AG04449 (cell line): Measurements from ENCODE around the gene UPB1.
"Not testable (repeated sequence)": the region's sequence is repeated elsewhere in the genome, so short reads cannot be mapped to it uniquely, and the experiment has no call there.

Experiments used
- CTCF ChIA-PET: fragments of 350-600 bp; formaldehyde crosslinking; extraction: SDS; loops from one replicate; lab custom pipeline; 2021; ENCODE audit warnings: antibody characterized with exemption; lab: Yijun Ruan, JAX
- POLR2A ChIA-PET: fragments of 400-600, 350-600 bp; formaldehyde crosslinking; extraction: SDS; loops from one replicate; lab custom pipeline; 2020; ENCODE audit warnings: antibody characterized with exemption, inconsistent platforms; lab: Yijun Ruan, JAX
- DNase-seq: peaks from one replicate; pipeline ENCODE4 v3.0.0-alpha.2; 2010; ENCODE audit warnings: low read depth, low spot score
- H3K4me3 ChIP-seq: 2 replicates; pipeline ENCODE4 v1.5.1; 2011; ENCODE audit warnings: low read depth, mild to moderate bottlenecking, control low read depth, low read length
- TF ChIP-seq, protein P1 (sequence below): IDR thresholded peaks from one replicate; pipeline ENCODE4 v1.5.1; 2011; ENCODE audit warnings: mild to moderate bottlenecking, moderate library complexity, low read length, control low read depth, inconsistent platforms; ENCODE audit not compliant: insufficient read depth; ENCODE audit errors: missing control alignments

Gene UPB1

GRCh38 chr22:24521791-24522245, 26.7 kb downstream of the UPB1 start:
- H3K4me3 ChIP-seq = no peak overlapping the region
- CTCF ChIA-PET = interaction anchor here (0.6 to 7.9 kb wide), 25 partner anchors 9 to 233 kb away, joined by 3 to 122 read pairs (median 4); partner anchors contain the start of gene ADORA2A
- POLR2A ChIA-PET = no interaction called here
- TF ChIP-seq, protein P1, sequence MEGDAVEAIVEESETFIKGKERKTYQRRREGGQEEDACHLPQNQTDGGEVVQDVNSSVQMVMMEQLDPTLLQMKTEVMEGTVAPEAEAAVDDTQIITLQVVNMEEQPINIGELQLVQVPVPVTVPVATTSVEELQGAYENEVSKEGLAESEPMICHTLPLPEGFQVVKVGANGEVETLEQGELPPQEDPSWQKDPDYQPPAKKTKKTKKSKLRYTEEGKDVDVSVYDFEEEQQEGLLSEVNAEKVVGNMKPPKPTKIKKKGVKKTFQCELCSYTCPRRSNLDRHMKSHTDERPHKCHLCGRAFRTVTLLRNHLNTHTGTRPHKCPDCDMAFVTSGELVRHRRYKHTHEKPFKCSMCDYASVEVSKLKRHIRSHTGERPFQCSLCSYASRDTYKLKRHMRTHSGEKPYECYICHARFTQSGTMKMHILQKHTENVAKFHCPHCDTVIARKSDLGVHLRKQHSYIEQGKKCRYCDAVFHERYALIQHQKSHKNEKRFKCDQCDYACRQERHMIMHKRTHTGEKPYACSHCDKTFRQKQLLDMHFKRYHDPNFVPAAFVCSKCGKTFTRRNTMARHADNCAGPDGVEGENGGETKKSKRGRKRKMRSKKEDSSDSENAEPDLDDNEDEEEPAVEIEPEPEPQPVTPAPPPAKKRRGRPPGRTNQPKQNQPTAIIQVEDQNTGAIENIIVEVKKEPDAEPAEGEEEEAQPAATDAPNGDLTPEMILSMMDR = peak; percentile 32
- DNase-seq = no peak

- DNase-seq = peak; percentile 55
- POLR2A ChIA-PET = no interaction called here
- TF ChIP-seq, protein P1 = no peak
- CTCF ChIA-PET = interaction anchor here (0.7 to 7.9 kb wide), 10 partner anchors 9 to 200 kb away, joined by 3 to 122 read pairs (median 4); partner anchors contain the start of gene ADORA2A
- no peak overlapping the region for H3K4me3 ChIP-seq
Measured at GRCh38 chr22:24523873-24524272, 28.7 kb downstream of the UPB1 start.

DNA sequence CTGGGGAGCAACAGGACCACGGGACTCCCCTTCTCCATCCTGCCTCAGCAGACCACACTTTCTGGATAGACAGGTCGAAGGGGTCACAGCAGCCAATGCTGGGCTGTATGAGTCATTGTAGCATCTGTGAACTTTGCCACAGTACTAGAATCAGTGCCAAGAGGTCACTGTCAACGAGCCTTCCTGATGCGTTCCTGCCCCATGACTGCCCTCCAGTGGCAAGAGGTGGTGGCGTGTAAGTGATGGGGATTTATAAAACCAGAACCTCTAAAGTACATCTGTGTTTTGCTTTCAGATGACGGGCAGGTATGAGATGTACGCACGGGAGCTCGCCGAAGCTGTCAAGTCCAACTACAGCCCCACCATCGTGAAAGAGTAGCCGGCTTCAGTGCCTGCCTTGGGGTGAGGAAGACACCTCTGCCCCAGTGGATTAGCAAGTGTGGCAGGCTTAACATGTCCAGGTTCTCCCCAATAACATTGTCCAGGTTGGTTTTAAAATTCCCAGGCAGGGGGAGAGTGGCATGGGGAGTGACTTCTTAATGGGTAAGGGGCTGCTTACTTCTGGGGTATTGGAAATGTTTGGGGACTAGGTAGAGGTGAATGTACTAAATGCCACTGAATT, 30.4 kb downstream of the UPB1 start:
- DNase-seq = no peak
- no peak overlapping the region for H3K4me3 ChIP-seq
- CTCF ChIA-PET = interaction anchor here (0.6 to 7.9 kb wide), 30 partner anchors 8 to 334 kb away, joined by 3 to 122 read pairs (median 4); no protein-coding TSS in a partner anchor
- TF ChIP-seq, protein P1 = peak; percentile 89
- POLR2A ChIA-PET = interaction anchor here (0.6 kb wide), 1 partner anchor 1386 kb away, joined by 3 read pairs; no protein-coding TSS in a partner anchor

DNA sequence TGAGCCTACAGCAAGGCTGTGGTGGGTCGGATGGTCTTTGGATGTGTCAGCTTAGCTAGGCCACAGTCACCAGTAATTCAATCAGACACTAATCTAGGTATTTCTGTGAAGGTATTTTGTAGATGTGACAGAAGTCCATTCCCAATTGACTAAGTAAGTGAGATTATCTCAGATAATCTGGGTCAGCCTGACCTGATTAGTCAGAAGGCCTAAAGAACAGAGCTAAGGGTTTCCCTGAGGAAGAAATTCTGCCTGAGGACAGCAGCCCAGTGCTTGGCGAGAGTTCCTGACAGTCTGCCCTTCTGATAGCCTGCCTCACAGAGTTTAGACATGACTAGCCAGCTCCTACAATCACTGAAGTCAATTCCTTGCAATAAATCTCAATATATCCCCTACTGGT, 31.1 kb downstream of the UPB1 start:
- no peak for DNase-seq
- ChIA-PET CTCF (interaction anchor here (0.6 to 7.9 kb wide), 32 partner anchors 8 to 335 kb away, joined by 3 to 122 read pairs (median 4); no protein-coding TSS in a partner anchor), POLR2A (no interaction called here)
- TF ChIP-seq, protein P1 = no peak
- H3K4me3 ChIP-seq = no peak overlapping the region

DNA sequence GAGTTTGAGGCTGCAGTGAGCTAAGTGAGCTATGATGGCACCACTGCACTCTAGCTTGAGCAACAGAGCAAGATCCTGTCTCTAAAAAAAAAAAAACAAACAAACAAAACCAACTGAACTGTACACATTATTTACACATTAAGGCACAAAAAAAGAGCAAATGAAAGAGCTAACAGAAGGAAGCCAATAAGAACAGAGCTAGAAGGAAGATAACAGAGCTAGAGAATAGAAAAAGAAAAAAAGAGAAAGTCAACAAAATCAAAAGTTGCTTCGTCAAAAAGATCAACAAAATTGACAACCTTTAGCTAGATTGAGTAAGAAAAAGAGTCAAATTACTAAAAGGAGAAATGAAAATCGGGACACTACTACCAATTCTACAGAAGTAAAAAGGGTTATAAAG, 34.8 kb downstream of the UPB1 start:
- CTCF ChIA-PET = interaction anchor here (0.6 to 6.0 kb wide), 7 partner anchors 8 to 206 kb away, joined by 3 to 39 read pairs (median 9); no protein-coding TSS in a partner anchor
- no peak overlapping the region for H3K4me3 ChIP-seq
- POLR2A ChIA-PET = interaction anchor here (0.7 kb wide), 1 partner anchor 429 kb away, joined by 3 read pairs; no protein-coding TSS in a partner anchor
- TF ChIP-seq, protein P1 = no peak
- no peak for DNase-seq

DNA sequence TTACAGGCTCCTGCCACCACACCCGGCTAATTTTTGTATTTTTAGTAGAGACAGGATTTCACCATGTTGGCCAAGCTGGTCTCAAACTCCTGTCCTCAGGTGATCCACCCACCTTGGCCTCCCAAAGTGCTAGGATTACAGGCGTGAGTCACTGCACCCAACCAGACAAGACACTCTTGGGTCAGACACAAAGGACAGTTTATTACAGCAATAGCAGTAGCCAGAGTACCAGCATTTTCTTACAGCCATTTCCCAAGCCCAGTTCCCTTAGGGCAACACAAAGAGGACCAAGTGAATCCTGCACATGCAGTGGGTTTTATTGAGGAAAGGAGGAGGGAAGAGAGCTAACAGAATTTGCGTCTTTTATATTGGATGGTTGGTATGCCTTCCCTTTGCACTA, 35.8 kb downstream of the UPB1 start:
- H3K4me3 ChIP-seq, DNase-seq, POLR2A ChIA-PET: not testable (repeated sequence)
- CTCF ChIA-PET = interaction anchor here (0.7 to 6.0 kb wide), 5 partner anchors 9 to 207 kb away, joined by 3 to 39 read pairs (median 10); no protein-coding TSS in a partner anchor
